Frontal cortex (tissue), 4 donors: ENCODE results near the gene BRD1. TPM values are rescaled to one million over a fixed set of nuclear protein-coding genes. Genes with fewer than 3 reads are reported as not detected.
"Not testable (repeated sequence)": the region's sequence is repeated elsewhere in the genome, so short reads cannot be mapped to it uniquely, and the experiment has no call there.

Source experiments
- DNase-seq, 2 donors: peaks; one replicate each; pipeline ENCODE4 v3.0.0; 2012; ENCODE audit warnings: low spot score in 2 of 2
- FAIRE-seq: peaks from 2 replicates; lab custom pipeline; 2012; peaks lifted over from hg19 to GRCh38; lab: Jason Lieb, UNC
- total RNA-seq: library from RNA; depleted of rRNA; stranded (reverse); fragments of >200 nt; gene quantifications from one replicate; pipeline ENCODE4 v1.2.3, GENCODE V29; 2014
- donor health status: control.
- donor health status: control.
- donor health status: control.

Gene BRD1
- total RNA-seq, 1 donor from 2014 or later, result 50.1 TPM

DNA sequence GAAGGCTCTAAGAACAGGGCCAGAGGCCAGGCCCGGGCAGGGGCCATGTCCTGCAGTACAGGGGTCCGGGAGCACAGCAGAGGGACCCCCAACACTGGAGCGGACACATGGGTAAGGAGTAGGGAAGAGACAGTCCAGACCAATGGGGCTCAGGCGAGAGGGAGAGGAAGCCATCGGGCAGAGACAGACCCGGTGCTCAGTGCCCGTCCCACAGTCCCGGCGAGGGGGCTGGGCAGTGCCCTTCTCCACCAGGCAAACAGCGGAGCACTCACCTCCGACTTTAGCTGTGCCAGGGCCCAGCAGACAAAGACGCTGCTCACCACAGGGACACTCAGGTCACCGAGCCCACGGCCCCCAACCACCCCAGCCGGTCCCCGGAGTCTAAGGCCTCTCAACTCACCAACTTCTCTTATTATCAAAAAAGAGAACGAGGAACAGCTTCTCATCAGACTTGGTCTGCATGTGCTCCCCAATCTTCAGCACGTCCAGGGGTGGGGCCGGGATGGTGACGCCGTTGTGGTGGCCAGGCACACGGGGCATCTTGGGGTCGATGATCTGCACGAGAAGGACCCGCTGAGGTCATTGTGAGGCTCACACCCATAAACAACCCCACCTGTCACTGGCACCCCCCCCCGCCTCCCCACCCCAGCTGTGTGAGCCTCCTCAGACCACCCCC lies 52.3 kb downstream of the BRD1 start:
- FAIRE-seq, result no peak
- no peak for DNase-seq

DNA sequence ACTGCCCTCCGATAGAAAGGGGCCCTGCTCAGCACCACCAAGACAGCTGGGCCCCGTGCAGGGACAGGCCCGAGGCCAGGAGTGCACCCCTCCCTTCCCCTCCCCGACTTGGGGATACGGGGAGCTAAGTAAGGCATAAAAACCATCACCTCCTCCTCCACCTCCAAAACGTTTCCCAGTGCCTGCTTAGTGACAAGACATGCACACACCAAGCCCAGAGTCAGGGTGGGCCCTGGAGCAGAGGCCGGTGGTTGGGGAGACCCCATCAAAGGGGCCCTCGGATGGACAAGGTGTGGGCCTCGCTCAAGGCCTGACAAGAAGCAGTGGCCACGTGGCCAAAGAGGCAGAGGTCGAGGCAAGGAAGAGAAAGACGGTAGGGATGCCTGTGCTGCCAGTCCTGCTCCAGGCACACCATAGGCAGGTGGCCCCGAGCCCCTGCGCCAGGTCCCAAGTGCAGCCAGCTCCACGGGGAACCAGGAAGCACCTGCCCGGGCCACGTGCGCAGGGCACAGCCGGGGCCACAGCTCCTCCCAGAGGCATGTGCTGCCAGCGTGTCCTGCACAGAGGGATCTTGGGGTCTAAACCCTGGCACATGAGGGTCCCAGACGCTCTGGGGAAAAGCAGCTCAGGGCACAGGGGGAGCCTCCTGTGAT lies 53.0 kb downstream of the BRD1 start:
- DNase-seq (no peak), FAIRE-seq (no peak)

DNA sequence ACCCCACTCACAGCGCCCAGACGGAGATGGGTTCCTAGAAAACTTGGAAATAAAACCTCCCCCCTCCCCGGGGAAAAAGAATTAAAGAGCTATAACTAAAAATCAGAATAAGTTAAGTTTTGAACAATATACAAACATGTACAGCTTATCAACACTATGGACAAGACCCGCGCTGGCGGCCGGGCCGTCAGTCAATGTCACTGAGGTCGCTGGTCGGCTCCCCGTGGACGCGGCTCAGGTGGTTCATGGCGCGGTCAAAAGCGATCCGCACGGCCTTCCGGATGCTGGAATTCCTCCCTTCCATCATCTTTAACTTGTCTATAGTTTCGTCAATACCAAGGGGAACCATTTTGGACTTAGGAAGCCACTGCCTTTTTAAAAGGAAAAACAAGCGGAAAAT lies 53.6 kb downstream of the BRD1 start:
- no peak for DNase-seq
- no peak for FAIRE-seq

DNA sequence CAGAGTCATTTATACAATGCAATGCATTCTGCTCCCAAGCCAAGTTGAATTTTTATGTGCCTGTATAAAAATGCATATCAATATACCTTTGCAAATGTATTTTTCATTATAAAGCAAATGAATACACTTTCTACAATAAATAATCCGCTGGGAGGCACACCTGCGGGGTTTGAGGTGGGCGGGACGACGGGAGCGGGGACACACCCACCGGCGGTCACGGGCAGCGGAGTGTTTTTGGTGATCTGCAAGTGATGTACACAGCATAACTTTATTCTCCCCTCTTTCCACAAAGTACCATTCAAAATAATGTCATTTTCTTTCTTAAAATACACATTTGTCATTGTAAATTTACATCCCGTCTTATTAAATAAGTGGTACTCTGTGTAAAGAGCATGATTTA lies 54.1 kb downstream of the BRD1 start:
- DNase-seq (no peak), FAIRE-seq (no peak)

DNA sequence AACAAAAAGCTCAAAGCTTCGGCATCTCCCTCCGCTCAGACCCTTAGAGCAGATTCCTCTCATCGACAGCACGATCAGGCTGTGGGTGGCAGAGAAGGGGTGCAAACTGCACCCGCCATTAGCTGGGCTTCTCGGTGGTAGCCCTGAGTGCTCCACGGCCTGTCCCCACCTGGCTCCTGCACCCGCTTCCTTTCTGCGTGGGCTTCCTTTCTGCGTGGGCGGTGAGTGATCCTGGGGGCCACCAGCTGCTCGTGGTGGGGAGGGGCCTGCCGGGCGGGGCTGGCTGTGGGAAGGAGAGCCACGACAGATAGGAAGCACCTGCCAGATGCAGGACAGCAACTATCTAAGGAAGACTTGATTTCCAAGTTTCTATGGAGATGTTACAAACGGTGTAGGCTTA lies 55.0 kb downstream of the BRD1 start:
- DNase-seq (no peak), FAIRE-seq (no peak)

DNA sequence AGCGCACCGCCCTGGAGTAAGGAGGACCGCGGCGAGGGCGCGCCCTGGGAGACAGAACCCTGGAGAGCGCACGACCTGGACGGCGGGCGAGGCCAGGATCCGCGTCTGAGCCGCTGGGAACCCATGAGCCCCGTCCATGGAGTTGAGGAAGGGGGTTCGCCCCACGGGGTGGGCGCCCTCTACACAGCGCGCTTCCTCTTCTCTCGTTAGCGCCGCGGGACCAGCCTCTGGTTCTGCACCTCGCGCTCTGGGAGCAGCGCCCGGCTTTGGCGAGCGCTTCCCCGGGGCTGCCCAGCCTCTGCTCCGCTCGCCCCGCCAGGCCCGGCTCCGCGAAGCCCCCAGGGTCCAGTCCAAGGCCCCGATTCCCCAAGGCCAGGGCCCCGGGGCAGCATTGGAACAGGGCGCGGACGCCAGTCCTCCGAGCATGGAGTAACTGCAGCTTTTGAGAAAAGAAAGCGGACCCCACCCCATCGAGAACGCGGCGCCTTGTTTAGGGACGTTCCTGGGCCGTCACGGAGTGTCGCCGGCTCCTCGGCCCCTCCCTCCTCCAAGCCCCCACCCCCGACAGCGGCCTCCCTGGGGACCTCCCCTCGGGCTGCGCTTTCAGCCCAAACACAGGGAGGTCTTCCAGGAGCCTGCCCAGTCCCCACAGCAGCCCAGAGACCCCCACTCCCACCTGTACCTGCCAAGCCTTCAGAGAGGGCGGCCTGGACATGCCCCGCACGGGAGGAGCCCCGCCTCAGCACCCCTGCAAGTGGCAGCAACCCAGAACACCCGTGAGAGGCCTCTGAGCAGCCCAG lies 56.2 kb downstream of the BRD1 start:
- DNase-seq, result no peak
- no peak for FAIRE-seq

DNA sequence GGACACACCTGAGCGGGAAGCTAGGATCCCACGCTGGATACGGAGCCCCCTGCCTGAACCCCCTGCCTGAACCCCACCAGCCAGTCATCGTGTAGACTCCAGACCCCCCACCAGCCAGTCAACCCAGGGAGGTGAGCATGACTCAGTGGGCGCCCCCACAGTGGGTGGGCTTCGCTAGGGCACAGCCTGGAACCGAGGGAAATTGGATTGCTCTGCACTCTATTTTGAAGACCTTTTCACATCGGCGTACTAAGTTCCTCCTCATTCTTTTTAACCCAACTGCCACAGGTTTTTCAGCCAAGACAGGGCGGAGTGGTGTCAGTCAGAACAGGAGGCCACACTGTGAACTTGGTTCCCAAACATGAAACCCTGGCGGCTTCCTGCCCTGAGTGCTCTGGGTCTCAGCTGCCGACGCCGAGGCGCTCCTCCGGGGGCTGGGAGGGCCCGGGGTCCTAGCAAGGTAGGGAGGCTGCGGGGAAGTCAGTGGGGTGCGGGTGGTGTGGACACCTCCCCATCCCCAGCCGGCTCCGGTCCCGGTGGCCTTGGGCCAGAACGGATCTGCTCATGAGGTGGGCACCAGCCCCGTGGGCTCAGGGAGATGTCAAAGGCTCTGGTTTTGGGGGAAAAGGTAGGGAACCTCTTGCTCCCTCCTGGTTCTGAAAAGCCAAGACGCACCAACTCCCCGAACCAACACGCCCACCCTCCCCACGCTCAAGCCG lies 57.0 kb downstream of the BRD1 start:
- no peak for FAIRE-seq

DNA sequence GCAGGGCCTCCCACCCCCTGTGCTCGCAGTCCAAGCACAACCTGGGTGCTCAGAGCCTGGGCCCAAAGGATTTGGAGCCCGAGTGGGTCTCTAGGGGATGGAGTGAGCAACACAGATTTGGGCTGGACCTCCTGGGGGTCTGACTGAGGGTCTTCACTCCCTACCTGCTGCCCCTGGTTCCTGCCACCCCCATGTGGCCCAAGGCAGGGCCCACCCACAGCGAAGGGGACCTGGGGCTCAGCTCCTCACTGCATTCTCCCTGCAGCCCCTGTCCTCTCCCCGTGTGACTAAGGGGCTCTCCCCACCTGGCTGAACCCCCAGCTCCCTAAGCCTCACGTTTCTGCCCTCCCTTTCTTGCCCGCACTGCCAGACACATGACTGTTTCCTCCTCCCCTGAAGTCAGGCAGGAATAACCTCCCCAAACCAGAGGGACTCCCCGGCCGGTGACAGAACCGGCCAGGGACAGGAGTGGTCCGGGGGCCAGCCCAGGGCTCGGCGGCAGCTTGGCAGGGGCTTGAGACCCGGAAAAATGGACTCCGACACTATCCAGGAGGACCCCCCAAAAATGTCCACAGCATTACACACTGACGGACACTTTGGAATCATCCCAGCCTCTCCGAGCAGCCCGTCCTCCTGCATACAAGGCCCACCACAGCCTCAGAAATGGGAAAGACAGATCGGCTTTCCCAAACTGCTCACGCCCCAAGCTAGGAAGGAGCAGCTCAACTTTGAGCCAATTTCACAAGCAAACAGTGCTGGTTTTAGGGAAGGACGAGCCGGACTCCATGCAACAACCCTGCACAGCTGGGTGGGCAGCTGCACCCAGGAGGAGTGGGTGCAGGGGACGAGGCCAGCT lies 57.8 kb downstream of the BRD1 start:
- no peak for DNase-seq

More for the DNA sequence above, 57.0 kb downstream of the BRD1 start:
- no peak for DNase-seq

DNA sequence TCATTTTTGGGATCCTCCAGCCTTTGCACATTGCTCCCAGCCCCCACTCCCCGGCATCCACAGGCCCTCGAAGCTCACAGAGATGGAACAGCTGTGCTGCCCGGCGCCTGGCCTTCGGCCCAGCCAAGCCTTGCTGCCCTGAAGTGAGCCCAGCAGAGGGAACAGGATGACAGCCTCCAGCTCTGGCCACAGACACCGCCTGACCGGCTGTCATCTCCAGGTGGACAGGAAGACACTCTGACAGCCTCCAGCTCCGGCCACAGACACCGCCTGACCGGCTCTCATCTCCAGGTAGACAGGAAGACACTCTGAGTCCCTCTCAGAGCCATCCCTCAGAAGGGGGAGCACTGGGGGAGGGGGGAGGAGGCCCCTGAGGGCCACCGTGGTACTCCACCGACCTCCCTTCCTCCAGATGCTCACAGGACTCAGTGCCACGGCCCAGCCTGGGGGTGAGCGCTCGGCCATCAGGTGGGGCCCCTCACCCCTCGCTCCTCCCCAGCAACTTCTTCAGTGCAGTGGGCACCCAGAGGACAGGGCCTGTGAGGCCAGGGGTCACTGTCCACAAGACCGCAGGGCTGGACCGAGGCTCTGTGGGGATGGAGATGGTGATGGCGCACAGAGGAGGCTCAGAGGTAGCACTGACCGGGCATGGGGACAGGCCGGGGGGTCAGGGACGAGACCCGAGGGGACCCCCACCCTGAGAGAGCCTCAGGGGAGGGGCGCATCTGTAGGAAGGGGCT lies 58.6 kb downstream of the BRD1 start:
- no peak for FAIRE-seq
- no peak for DNase-seq

More for the DNA sequence above, 57.8 kb downstream of the BRD1 start:
- FAIRE-seq, result no peak

DNA sequence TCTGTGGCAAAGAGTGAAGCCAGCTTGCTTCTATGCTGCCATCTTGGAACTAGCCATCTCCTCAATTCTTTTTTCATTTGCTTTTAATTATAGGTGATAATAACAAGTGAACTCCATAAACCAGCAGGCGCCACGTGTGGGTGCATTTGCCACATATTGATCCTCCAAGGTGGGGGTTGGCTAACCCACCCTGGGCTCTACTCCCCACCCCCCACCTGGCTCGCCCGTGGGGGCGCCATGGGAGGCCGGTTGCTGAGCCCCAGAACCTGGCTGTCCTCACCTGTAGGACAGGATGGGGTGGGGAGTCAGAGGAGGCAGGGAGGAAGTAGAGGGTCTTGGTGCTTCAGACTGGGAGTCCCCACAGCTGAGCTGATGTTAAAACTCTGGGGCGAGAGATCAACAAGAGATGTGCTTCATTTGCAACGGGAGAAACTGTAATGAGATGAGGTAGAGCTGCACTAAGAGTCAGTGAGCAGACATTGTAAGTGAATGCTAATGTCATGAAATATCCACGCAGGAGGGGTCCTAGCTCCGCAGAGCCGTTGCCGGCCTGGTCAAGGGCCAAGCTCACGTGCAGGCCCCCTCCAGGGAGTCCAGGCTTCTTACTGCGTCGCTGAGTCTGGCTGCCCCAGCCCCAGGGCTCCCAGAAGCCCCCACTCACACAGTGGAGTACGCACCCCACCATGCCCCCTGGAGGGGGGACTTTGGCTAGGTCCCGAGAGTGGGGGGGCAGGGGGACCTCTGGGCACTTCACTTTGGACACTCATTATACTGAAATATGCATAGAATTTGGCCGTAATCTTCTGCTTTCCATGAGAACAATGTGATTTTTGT lies 59.4 kb downstream of the BRD1 start:
- no peak for DNase-seq
- FAIRE-seq, result no peak

DNA sequence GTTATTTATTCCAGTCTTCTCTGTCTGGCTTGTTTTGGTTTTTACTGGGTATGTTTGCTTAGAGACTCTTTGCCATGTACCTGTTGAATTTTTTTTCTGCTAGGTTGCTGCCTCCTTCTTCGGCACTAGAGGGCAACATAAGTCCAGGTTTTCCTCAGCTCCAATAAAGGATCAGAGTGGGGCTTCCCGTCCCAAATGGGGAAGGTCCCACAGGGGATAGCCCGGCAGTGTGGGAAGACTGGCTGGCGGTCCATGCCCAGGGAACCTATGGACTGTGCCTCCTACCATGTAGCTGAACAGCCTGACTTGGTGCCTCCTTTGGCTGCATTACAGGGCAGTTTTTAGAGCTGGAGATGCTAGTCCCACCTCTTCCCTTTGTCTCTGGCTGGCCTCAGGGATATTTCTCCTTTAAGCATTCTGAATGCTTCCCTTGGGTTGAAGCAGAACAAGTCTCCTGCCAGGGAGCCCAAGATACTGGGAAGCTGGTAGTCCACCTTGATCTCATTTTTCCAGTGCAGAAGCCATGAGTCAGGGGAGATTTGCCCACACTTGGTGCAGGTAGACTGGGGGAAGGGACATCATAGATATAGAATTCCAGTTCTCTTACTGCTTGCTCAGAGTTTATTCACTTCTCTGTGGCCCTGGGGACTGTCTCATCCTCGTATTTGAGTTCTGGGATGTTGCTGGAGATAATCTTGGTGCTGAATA lies 60.2 kb downstream of the BRD1 start:
- DNase-seq, result no peak
- no peak for FAIRE-seq

DNA sequence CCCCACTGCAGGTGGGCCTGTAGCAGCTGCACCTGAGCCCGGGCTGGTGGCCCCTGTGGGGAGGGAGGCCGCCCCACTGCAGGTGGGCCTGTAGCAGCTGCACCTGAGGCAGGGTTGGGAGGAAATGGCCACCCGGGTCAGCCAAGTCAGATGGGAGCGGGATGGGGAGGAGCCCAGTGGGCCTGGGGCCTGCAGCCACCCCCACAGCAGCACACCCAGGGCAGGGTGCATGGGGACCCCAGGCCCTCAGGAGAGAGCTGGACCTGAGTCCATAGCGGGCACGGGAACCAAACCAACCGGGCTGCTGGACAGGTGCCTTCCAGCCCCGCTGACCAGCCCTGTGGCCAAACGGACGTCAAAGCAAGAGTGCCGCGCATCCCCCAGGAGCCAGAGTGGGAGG lies 61.7 kb downstream of the BRD1 start:
- FAIRE-seq (no peak), DNase-seq (no peak)

DNA sequence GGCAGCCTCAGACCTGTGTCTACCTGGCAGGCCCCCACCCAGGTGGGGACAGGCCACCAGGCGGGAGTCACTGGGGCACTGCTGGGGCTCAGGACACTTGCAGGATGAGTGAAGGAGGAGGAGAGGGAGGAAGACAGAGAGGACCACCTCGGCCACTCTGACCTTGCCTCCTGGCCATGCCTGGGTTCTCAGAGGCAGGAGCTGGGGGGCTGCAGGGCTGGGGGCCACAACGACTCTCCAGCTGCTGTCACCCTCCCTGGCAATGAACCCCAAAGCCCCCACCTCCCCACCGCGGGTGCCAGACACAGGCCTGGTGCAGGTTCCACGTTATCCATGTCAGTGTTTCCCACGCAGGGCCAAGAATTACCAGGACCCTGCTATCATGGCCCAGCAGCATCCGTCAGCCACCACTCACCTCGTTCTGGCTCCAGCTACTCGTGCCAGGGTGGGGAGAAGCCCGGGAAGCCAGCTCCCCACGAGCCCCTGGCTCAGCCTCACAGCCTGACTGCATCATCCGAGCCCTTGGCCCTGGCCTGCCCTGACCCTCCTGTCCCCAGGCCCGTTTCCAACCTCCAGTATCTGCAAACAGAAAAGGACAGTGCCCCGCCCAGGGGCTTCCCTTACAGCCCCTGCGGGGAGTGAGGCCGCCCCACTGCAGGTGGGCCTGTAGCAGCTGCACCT lies 62.4 kb downstream of the BRD1 start:
- no peak for DNase-seq
- no peak for FAIRE-seq

DNA sequence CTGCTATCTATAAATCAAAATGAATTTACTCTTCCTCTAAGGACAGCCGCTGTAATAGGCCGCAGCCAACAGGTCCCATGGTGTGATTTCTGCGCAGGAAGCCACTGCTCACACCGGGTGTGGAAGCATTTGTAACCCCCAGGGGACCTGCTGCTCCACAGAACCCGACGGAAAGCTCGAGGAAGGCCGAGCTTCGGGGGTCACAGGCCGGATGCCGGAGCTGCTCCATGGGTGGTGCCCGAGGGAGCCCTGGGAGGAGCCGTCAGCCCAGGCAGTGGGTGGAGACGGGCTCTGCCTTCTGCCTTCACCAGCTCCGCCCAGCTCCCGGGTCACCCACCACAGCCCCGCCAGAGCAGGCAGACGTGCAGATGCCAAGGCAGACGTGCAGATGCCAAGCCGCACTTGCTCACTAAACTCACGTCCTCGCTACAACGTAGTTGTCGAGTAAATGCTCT lies 63.5 kb downstream of the BRD1 start:
- no peak for FAIRE-seq
- DNase-seq, result no peak

DNA sequence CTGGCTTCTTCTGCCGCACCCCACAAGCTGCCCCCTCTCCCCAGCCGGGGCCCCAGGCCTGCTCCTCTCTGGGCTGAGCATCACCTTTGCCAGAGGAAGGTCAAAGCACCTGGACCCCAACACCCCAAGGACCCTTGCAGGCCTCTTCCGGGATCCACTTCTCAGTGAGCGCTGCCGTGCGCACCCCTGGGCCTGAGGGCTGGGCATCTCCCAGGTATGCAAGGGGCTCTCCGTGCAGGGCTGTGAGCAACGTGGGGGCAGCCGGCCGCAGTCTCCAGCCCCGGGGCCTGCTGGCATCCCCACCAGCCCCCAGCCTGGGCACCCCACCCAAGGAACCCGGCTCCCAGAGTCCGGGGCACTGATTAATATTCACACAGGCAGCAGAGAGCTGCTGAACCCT lies 64.0 kb downstream of the BRD1 start:
- DNase-seq (no peak), FAIRE-seq (no peak)

DNA sequence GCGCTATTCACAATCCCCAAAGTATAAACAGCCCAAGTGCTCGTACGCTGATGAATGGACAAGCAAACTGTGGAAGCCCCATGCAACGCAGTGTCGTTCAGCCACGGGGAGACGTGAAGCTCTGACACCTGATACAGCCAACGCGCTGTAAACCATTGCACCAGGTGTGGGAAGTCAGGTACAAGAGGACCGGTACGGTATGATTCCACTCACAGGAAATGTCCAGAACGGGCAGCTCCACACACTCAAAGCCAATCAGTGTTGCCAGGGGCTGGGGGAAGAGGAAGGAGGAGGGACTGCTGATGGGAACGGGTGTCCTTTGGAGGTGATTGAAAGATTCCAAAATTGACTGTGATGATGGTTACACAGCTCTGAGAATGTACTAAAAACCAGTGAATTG lies 64.5 kb downstream of the BRD1 start:
- FAIRE-seq (no peak), DNase-seq (no peak)

DNA sequence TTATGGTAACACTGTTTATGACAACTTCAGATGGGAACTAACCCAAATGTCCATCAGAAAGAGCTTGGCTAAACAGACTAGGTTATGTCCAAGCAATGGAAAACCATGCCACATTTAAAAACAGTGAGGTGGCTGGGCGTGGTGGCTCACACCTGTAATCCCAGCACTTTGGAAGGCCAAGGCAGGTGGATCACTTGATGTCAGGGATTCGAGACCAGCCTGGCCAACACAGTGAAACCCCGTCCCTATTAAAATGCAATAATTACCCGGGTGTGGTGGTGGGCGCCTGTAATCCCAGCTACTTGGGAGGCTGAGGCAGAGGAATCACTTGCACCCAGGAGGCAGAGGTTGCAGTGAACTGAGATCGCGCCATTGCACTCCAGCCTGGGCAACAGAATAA lies 65.1 kb downstream of the BRD1 start:
- FAIRE-seq, DNase-seq: not testable (repeated sequence)
